Measurements from ENCODE around the gene SV2B. TPM values are rescaled to one million over a fixed set of nuclear protein-coding genes. Genes with fewer than 3 reads are reported as not detected.
A peak's percentile ranks its signal among the peaks of the same experiment; 100 is the strongest.

SV2B gene
- total and polyA plus RNA-seq, 9 of the 15 experiments (the other 6 are each of a cell fraction or from before 2014, with no cell fraction given): 0.01 to 0.25 (median 0.11) TPM

- H3K4me3 ChIP-seq: no peak overlapping the region
- H3K27ac ChIP-seq (ENCODE audit: extremely low read depth, low read depth, low read length): no peak overlapping the region
- no peak for FAIRE-seq
- in situ Hi-C loops (cut with MboI) (no loop called here), intact Hi-C loops (cut with micrococcal nuclease) (no loop called here)
- H4K20me1 ChIP-seq (replicated peaks; ENCODE audit: control insufficient read depth, insufficient read depth, low read length): no peaks in the 10 kb centered on the region; the same call in 1 of the 2 replicates
- no peak for DNase-seq (ENCODE audit: extremely low read depth in 1 of 4, low spot score in 3 of 4)
- WGBS (ENCODE audit: insufficient coverage, low coverage, missing lambda C conversion rate): 0% methylated on average over 1 of the region's 1 CpG
- peaks cover 5 to 6% of the 10 kb centered on the region in 2 experiments; a peak in 4 of 5 replicates for H3K27me3 ChIP-seq (ENCODE audit: control insufficient read depth in 2 of 2, insufficient read depth in 2 of 2, low read length in 2 of 2)
- ChIA-PET POLR2A (no interaction called here), CTCF (ENCODE audit: low intra/inter-chr PET ratio) (no interaction called here)
- peak; percentile 47 for TF ChIP-seq RBM25 (IDR thresholded peaks at IDR 0.05; ENCODE audit: low read depth, low read length, severe bottlenecking)
- TF ChIP-seq E2F1 (CRISPR knock-in tag; IDR thresholded peaks at IDR 0.05): no peak
- no peak overlapping the region for H3K4me2 ChIP-seq (ENCODE audit: insufficient read depth, low read length)
- H3K9me3 ChIP-seq (replicated peaks; ENCODE audit: control insufficient read depth, insufficient read depth, low read depth, low read length): no peaks in the 10 kb centered on the region
- no peaks in the 10 kb centered on the region for H3K4me1 ChIP-seq (replicated peaks in 1 of 2; ENCODE audit: control insufficient read depth in 2 of 2, insufficient read depth in 2 of 2, low read length in 2 of 2)
- no peaks in the 10 kb centered on the region for H3K79me2 ChIP-seq (ENCODE audit: control insufficient read depth, insufficient read depth, low read length)
- H2AFZ ChIP-seq (ENCODE audit: low read depth, low read length): no peak overlapping the region
- BruUV-seq (replicated peaks): no TSS peak
- ATAC-seq: no peak
- no peaks in the 10 kb centered on the region for H3K36me3 ChIP-seq (ENCODE audit: control insufficient read depth, insufficient read depth, low read length)
- no peaks in the 10 kb centered on the region for H3K9me1 ChIP-seq (ENCODE audit: control insufficient read depth, insufficient read depth, low read length)
- H3K9ac ChIP-seq (ENCODE audit: insufficient read depth in 1 of 2, low read depth in 2 of 2, low read length in 2 of 2): no peak overlapping the region
Observed at GRCh38 chr15:91146728-91147127, 46.7 kb downstream of the SV2B start.

DNA sequence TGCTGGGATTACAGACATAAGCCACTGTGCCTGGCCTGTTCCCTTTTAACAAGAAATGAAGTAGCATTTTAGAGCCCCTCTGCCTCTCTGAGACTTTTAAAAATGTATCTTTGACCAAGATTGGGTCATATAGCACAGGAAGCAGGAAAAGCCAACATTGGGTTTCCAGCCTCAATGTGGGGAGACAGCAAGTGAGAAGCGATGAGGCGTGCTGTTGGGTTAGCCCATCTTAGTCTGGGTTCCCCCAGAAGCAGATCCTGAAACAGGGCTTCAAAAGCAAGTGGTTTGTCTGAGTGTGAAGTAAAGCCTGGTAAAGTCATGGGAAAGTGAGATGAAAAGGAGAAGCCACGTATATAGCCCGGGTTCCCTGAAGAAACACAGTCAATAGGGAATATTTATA lies 48.2 kb downstream of the SV2B start:
- no peak overlapping the region for H2AFZ ChIP-seq (ENCODE audit: low read depth, low read length)
- FAIRE-seq (no peak), ATAC-seq (no peak), DNase-seq (ENCODE audit: extremely low read depth in 1 of 4, low spot score in 3 of 4) (no peak)
- H4K20me1 ChIP-seq (replicated peaks; ENCODE audit: control insufficient read depth, insufficient read depth, low read length): no peaks in the 10 kb centered on the region
- H3K4me1 ChIP-seq (replicated peaks in 1 of 2; ENCODE audit: control insufficient read depth in 2 of 2, insufficient read depth in 2 of 2, low read length in 2 of 2): no peaks in the 10 kb centered on the region
- H3K36me3 ChIP-seq (ENCODE audit: control insufficient read depth, insufficient read depth, low read length): no peaks in the 10 kb centered on the region
- no peaks in the 10 kb centered on the region for H3K9me1 ChIP-seq (ENCODE audit: control insufficient read depth, insufficient read depth, low read length)
- BruUV-seq (replicated peaks): no TSS peak
- 0% methylated on average over 4 of the region's 4 CpGs for WGBS (ENCODE audit: insufficient coverage, low coverage, missing lambda C conversion rate)
- ChIA-PET POLR2A (no interaction called here), CTCF (ENCODE audit: low intra/inter-chr PET ratio) (no interaction called here)
- peaks cover 0 to 4% of the 10 kb centered on the region in 2 experiments; a peak in 3 of 5 replicates for H3K27me3 ChIP-seq (ENCODE audit: control insufficient read depth in 2 of 2, insufficient read depth in 2 of 2, low read length in 2 of 2)
- in situ Hi-C loops (cut with MboI): no loop called here
- no peak overlapping the region for H3K4me2 ChIP-seq (ENCODE audit: insufficient read depth, low read length)
- no peaks in the 10 kb centered on the region for H3K79me2 ChIP-seq (ENCODE audit: control insufficient read depth, insufficient read depth, low read length)
- intact Hi-C loops (cut with micrococcal nuclease): no loop called here
- H3K9ac ChIP-seq (ENCODE audit: insufficient read depth in 1 of 2, low read depth in 2 of 2, low read length in 2 of 2): no peak overlapping the region
- no peaks in the 10 kb centered on the region for H3K9me3 ChIP-seq (replicated peaks; ENCODE audit: control insufficient read depth, insufficient read depth, low read depth, low read length)
- no peak overlapping the region for H3K27ac ChIP-seq (ENCODE audit: extremely low read depth, low read depth, low read length)
- H3K4me3 ChIP-seq: no peak overlapping the region
- TF ChIP-seq JUND (IDR thresholded peaks at IDR 0.05; ENCODE audit: borderline replicate concordance, low read depth, low read length) (no peak), JUND (tag; IDR thresholded peaks at IDR 0.05; ENCODE audit: borderline replicate concordance, low read depth, low read length) (no peak), STAG1 (CRISPR knock-in tag; IDR thresholded peaks at IDR 0.05; ENCODE audit: borderline replicate concordance) (no peak), HNRNPUL1 (IDR thresholded peaks at IDR 0.05; ENCODE audit: low read length) (no peak), HINFP (tag; conservative IDR thresholded peaks at IDR 0.05; ENCODE audit: low read depth) (no peak), ZNF354B (CRISPR knock-in tag; IDR thresholded peaks at IDR 0.05) (no peak)
- TF ChIP-seq, protein P1, sequence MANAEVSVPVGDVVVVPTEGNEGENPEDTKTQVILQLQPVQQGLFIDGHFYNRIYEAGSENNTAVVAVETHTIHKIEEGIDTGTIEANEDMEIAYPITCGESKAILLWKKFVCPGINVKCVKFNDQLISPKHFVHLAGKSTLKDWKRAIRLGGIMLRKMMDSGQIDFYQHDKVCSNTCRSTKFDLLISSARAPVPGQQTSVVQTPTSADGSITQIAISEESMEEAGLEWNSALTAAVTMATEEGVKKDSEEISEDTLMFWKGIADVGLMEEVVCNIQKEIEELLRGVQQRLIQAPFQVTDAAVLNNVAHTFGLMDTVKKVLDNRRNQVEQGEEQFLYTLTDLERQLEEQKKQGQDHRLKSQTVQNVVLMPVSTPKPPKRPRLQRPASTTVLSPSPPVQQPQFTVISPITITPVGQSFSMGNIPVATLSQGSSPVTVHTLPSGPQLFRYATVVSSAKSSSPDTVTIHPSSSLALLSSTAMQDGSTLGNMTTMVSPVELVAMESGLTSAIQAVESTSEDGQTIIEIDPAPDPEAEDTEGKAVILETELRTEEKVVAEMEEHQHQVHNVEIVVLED (CRISPR knock-in tag; IDR thresholded peaks at IDR 0.05): no peak
- TF ChIP-seq, protein P2, sequence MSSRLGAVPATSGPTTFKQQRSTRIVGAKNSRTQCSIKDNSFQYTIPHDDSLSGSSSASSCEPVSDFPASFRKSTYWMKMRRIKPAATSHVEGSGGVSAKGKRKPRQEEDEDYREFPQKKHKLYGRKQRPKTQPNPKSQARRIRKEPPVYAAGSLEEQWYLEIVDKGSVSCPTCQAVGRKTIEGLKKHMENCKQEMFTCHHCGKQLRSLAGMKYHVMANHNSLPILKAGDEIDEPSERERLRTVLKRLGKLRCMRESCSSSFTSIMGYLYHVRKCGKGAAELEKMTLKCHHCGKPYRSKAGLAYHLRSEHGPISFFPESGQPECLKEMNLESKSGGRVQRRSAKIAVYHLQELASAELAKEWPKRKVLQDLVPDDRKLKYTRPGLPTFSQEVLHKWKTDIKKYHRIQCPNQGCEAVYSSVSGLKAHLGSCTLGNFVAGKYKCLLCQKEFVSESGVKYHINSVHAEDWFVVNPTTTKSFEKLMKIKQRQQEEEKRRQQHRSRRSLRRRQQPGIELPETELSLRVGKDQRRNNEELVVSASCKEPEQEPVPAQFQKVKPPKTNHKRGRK (tag; IDR thresholded peaks at IDR 0.05): no peak

All from K562 (cell line).